ENCODE results near the gene CPZ. TPM values are rescaled to one million over a fixed set of nuclear protein-coding genes. Genes with fewer than 3 reads are reported as not detected.

Gene CPZ
- total and polyA plus RNA-seq, 2 experiments from 2014 or later, result 24.6 to 37.3 TPM

DNA sequence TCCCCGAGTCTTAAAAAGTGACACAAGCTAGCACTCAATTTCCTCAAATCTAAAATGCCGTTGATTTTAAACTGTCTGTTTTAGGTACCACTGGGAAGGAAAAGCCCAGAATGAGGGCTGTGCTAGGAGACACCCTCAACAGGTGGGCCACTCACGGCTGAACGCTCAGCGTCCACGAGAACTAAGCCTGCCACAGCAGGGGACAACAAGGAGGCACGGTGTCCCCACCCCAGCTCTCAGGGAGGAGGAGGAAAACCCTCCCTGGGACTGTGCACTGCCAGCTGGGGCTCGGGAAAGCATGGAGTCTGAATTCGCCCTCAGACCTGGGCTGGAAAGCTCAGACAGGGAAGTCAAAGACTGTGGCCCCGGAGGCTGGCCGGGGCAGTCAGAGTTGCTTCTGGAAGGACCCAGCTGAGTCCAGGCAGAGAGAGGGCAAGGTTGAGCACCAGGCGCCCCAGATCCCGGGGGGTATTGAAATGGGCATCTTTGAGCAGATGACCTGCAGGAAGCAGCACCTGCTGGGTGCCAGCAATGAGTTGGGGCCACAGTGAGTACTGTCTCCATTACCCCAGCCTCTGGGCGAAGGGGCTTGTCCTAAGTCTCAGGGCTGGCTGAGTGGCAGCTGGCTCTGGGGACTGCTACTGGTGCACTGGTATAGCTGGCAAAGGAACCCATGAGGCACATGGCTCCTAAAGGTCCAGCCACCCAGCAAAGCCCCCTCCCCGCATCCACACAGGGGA is 769 bp upstream of the CPZ start:
- no peaks in the 10 kb centered on the region for H3K9me2 ChIP-seq (ENCODE audit: insufficient read depth)
- DNase-seq (ENCODE audit: low spot score) (peak; percentile 40), ATAC-seq (peak; percentile 19)
- H3K4me2 ChIP-seq, result peak overlapping the region; percentile 98
- peak overlapping the region; percentile 86 for H3K4me3 ChIP-seq
- Mint-ChIP-seq H3K9me3 (no peaks in the 10 kb centered on the region), H3K36me3 (ENCODE audit: low read depth) (no peaks in the 10 kb centered on the region; the same call in 2 of the 3 replicates), H3K4me1 (peaks cover 29% of the 10 kb centered on the region), H3K27me3 (ENCODE audit: insufficient read depth, low read depth, poor library complexity) (peaks cover 20% of the 10 kb centered on the region), H3K27ac (no peak overlapping the region), H3K4me3 (peak overlapping the region; percentile 56; the same call in 2 of the 3 replicates)
- H3K79me2 ChIP-seq (replicated peaks; ENCODE audit: insufficient read depth), result peaks cover 15% of the 10 kb centered on the region
- H3F3A ChIP-seq (replicated peaks; ENCODE audit: low read depth), result no peaks in the 10 kb centered on the region
- H3K27ac ChIP-seq (ENCODE audit: low read depth), result no peak overlapping the region
- TF ChIP-seq CREB1 (CRISPR knock-in tag; IDR thresholded peaks at IDR 0.05; ENCODE audit: low read depth), result no peak
- no peak for TF ChIP-seq EZH2 (IDR thresholded peaks at IDR 0.05; ENCODE audit: low read depth, unreplicated experiment)
- no peak for TF ChIP-seq ZNF331 (CRISPR knock-in tag; IDR thresholded peaks at IDR 0.05; ENCODE audit: low read depth)
- no peak for TF ChIP-seq EZH2phosphoT487 (IDR thresholded peaks at IDR 0.05; ENCODE audit: unreplicated experiment)
- TF ChIP-seq, protein P1, sequence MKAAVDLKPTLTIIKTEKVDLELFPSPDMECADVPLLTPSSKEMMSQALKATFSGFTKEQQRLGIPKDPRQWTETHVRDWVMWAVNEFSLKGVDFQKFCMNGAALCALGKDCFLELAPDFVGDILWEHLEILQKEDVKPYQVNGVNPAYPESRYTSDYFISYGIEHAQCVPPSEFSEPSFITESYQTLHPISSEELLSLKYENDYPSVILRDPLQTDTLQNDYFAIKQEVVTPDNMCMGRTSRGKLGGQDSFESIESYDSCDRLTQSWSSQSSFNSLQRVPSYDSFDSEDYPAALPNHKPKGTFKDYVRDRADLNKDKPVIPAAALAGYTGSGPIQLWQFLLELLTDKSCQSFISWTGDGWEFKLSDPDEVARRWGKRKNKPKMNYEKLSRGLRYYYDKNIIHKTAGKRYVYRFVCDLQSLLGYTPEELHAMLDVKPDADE (IDR thresholded peaks at IDR 0.05), result no peak
- H4K20me1 ChIP-seq (replicated peaks; ENCODE audit: insufficient read depth), result peaks cover 8% of the 10 kb centered on the region; the same call in 1 of the 2 replicates
- H3K4me1 ChIP-seq (ENCODE audit: insufficient read depth), result peaks cover 17% of the 10 kb centered on the region
- H3K36me3 ChIP-seq (ENCODE audit: insufficient read depth), result no peaks in the 10 kb centered on the region
- peak overlapping the region; percentile 83 for H2AFZ ChIP-seq
- no peaks in the 10 kb centered on the region for H3K27me3 ChIP-seq (ENCODE audit: insufficient read depth)

DNA sequence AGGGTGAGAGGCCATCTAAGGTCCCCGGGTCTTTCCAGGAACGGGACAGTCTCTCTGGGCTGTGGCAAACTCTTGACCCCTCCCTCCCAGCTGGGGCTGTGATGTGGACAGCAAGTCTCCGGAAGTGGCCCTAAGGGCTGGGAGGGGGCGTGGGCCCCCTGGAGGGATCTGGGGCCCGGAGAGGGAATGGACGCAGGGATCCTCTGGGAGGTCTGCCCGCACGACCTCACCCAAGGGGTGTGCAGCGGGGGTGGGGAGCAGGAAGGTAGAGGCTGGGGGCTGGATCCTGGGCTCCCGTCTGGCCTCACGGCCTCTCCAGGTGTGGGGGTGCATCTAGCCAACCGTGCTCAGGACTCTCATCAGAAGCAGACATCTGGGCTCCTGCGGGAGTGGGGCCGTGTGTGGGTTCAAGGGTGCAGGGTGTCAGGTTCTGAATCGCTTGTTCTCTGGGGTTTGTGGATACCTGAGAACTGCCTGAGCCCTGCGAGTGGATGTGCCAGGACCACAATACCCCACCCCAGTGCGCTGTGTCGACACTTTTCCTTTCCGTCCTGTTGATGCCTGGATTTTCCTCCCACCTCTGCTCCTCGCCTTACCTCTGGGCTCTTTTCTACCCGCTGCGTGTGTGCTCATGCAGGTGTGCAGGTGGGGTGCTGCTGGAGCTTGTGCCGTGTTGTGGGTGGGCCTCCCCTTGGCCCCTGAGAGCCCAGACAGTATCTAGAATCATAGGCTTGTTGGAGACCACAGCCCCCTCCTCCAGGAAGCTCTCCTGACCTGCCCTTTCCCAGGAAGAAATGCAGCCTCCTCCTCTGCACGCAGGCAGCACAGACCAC is 915 bp downstream of the CPZ start:
- H3K4me2 ChIP-seq, result peak overlapping the region; percentile 98
- Mint-ChIP-seq H3K4me3 (peak overlapping the region; percentile 67), H3K4me1 (peaks cover 29% of the 10 kb centered on the region)

More for the DNA sequence above, 915 bp downstream of the CPZ start:
- no peak overlapping the region for H3K27ac Mint-ChIP-seq
- 0 out of 2 replicates have a peak overlapping the region, but pooled peaks have one; percentile 83 for H2AFZ ChIP-seq
- H3K4me1 ChIP-seq (ENCODE audit: insufficient read depth), result peaks cover 17% of the 10 kb centered on the region
- H4K20me1 ChIP-seq (replicated peaks; ENCODE audit: insufficient read depth), result peaks cover 8% of the 10 kb centered on the region; the same call in 1 of the 2 replicates
- H3K36me3 Mint-ChIP-seq (ENCODE audit: low read depth), result no peaks in the 10 kb centered on the region; the same call in 2 of the 3 replicates
- TF ChIP-seq, protein P1 (IDR thresholded peaks at IDR 0.05), result peak; percentile 21; the same call in 1 of the 2 replicates
- no peak for TF ChIP-seq NANOG (IDR thresholded peaks at IDR 0.05; ENCODE audit: borderline replicate concordance)
- H3K27me3 ChIP-seq (ENCODE audit: insufficient read depth), result no peaks in the 10 kb centered on the region
- peaks cover 15% of the 10 kb centered on the region for H3K79me2 ChIP-seq (replicated peaks; ENCODE audit: insufficient read depth)
- no peaks in the 10 kb centered on the region for H3F3A ChIP-seq (replicated peaks; ENCODE audit: low read depth)
- peak overlapping the region; percentile 86 for H3K4me3 ChIP-seq
- no peaks in the 10 kb centered on the region for H3K36me3 ChIP-seq (ENCODE audit: insufficient read depth)
- H3K27me3 Mint-ChIP-seq (ENCODE audit: insufficient read depth, low read depth, poor library complexity), result peaks cover 19% of the 10 kb centered on the region
- ATAC-seq, result peak; percentile 16
- no peaks in the 10 kb centered on the region for H3K9me3 Mint-ChIP-seq
- H3K9me2 ChIP-seq (ENCODE audit: insufficient read depth), result no peaks in the 10 kb centered on the region
- H3K27ac ChIP-seq (ENCODE audit: low read depth), result no peak overlapping the region
- DNase-seq (ENCODE audit: low spot score), result peak; percentile 41

Data from GM23338 (cell line).